ENCODE data around the gene ADA.

The ADA gene

GRCh38 chr20:44574372-44574771 is 77.1 kb downstream of the ADA start:
- no peak for DNase-seq

DNA sequence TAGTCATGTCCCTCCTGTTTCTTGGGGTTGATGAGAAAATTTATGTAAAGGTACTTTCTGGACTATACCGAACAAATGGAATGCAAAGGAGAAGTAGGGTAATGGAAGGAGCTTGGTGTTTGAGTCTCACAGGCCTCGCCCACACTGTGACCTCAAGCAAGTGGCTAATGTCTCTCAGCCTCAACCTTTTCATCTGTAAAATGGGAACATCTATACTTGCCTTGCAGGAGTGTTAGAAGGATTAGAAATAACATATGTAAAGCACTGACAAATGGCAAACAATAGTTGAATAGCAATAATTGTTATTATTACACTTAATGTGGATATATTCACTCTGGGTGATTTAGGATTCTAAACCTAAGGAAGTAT is 78.0 kb downstream of the ADA start:
- no peak for DNase-seq

DNA sequence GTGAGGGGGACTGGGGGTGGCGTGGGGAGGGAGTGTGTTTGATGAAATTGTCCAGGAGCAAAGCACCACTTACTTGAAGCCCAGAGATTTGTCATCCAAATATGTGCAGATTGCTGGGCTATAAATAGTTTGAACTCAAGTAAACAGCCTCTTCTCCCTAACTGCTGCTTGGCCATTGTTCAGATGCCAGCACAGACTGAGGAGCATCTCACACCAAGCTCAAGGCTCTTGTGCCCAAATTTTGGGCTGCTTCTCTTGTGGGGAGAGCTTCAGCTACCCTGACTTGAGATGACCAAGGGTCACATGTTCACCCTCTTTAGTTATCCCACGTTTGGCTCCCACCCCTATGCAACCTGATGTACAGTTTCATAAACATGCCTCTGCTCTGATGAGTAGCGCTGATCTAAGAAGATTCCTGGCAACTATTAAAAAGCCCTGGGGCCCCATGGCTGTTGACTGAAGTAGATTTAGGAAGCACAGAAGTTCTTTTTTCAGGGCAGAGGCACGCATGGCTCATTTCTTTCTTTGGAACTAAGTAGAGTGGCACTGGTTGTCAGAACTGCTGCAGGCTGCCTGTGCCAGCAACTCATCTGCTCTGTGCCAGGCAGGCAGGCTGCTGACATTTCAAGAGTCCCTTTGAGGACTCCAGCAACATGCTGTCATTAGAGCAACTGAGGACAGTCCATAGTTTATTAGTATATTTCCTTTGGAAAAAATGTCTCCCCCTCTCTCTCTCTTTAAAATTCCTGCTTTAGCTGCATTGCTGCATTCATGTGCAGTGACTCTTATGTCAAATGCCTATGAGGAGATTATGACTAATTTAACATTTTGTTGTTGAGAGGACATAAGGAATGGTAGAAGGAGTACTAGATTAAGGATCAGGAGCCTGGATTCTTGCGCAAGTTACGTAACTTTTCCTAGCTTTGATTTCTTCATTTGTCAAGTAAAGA is 78.7 kb downstream of the ADA start:
- DNase-seq = no peak

DNA sequence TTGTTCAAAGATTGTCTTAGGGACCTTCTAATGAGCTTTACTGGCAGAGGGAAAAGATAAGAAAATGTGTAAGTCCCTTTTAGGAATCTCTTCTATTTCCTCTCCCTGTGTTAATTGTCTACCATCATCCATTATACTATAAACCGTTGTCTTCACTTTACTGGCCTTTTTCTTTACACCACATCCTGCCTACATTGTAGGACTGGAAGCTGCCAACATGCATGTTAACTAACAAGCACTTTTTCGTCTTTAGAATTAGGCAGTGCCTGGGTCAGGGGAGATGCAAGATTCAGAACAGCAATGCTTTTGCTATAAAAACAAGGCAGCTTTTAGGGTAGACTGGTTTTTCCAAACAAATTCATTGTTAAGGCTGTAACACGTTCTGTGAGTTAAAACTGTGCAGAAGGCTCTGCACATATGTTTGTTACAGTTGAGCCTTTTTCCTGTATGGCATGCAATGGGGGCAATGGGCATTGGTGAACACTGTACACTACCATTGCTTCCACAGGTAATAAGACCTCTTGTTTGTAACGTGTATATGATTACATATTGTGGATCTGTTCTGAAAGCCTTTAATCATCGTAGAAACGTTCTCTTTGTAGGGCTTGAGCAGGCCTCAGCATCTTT is 80.0 kb downstream of the ADA start:
- no peak for DNase-seq

- DNase-seq = no peak
Measured at GRCh38 chr20:44570367-44570766, 81.1 kb downstream of the ADA start.
